GM23248 (cell line): ENCODE measurements around the gene ZFP36L1.

Source experiments
- EZH2 ChIP-seq: fragments of 200-600 bp; sonication (generic); IDR thresholded peaks from 2 replicates; pipeline ENCODE4 v1.6.1; 2018; ENCODE audit warnings: antibody characterized with exemption, mild to moderate bottlenecking; ENCODE audit not compliant: insufficient read depth, poor library complexity, severe bottlenecking
- EZH2phosphoT487 ChIP-seq: fragments of 200-600 bp; sonication (generic); IDR thresholded peaks from 2 replicates; pipeline ENCODE4 v1.6.1; 2018; ENCODE audit warnings: antibody characterized with exemption, moderate library complexity, mild to moderate bottlenecking, low read depth; ENCODE audit not compliant: insufficient read depth

DNA sequence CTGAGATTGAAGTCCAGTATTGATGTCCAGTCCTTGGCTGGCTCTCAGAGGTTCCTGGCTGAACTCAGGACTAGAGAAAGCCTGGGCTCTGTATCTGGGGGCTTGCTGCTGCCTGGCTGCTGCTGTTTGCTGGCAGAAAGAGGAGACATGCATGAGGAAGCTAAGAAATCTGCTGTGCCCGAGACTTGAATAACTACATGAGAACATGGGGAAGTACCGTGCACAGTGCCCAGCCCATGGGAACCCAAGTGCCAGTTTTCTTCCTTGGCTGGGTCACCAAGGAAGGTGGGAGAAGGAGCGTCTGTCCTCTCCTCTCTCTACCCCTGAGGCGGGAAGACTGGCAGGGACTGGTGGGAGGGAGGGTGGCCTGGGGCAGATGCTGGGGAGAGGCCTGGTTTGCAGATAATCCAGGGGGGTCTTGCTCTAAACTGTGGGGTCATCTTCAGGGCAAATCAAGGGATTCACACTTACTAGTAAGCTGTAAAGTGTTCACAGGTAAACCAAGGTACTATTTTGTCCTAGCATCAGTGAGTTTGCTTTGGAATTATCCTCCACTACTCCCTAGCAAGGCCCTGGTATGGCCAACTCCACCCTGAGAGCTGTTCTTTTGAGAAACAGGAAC is 13.8 kb upstream of the ZFP36L1 start:
- no peak for TF ChIP-seq EZH2
- TF ChIP-seq EZH2phosphoT487, result no peak
